Measurements from ENCODE around the gene GRK2.

The GRK2 gene

DNA sequence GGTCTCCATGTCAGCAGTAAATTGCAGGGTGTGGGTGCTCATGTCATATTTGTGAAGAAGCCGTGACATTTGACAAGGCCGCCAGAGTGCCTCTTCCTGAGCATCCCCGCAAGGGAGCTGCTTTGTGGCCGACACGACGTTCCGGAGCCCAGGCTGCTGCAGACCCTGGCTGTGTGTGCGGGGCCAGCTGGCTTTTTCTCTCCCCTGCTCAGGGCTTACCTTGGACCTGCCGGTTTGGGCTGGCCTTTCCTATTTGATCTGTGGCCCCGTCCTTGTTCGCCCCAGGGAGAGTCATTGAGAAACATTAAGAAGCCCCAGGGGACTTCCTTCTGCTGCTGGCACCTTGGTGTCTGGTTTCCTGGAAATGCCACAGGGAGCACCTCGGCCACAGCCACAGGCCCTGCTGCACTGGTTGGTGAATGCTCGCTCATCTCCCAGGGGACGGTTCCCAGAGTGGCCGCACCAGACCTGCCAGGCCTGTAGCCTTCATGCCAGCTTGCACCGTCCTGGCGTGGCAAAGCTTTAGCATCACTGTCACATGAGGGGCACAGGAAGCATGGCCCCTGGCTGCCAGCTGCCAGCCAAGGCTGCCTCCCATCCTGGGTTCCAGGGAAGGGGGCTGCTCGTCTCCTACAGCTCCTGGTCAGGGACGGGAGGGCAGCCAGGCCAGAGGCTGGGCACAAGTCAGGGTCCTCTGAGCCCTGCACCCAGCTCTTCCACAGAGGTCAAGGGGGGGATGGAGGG, 5.4 kb downstream of the GRK2 start:
- DNase-seq: peak; percentile 84

DNA sequence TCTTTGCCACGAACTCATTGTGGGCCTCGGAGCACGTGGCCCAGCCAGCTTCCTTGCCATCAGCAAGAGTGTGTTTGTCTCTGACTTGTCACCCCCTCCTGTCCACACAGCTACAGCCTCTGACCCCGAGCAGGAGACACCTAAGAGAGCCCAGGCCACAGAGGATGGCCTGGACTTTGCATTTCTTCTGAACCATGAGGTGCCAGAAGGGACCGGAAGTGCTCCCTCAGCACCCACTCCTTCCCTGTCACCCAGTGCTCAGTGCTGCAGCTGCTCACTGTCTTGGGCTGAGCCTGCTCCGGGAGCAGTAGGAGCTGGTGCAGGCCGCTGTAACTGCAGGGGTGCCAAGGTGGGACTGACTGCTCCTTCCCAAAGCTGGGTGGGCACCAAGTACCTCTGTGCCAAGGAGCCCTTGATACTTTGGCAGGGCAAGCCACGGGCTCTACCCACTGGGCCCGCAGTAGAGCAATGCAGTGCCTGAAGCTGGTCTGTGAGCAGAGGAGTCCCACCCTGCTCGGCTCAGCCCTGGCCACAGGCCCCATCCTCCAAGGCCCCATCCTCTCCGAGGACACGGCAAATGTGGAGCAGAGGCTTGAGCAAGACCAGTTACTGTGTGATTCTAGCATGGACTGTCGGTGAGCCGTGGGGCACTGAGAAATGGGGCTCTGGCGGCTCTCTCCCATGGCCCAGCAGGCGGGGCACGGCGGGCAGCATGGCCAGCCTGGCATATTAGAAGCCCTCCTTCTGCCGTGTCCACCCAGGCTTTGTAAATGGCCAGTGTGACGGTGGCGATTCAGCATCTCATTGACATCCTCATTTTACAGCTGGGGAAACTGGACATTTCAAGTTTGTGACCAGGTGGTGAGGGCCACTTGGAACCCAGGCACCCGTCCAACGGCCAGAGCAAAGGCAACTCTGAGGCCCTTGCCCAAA, 6.3 kb downstream of the GRK2 start:
- no peak for DNase-seq

DNA sequence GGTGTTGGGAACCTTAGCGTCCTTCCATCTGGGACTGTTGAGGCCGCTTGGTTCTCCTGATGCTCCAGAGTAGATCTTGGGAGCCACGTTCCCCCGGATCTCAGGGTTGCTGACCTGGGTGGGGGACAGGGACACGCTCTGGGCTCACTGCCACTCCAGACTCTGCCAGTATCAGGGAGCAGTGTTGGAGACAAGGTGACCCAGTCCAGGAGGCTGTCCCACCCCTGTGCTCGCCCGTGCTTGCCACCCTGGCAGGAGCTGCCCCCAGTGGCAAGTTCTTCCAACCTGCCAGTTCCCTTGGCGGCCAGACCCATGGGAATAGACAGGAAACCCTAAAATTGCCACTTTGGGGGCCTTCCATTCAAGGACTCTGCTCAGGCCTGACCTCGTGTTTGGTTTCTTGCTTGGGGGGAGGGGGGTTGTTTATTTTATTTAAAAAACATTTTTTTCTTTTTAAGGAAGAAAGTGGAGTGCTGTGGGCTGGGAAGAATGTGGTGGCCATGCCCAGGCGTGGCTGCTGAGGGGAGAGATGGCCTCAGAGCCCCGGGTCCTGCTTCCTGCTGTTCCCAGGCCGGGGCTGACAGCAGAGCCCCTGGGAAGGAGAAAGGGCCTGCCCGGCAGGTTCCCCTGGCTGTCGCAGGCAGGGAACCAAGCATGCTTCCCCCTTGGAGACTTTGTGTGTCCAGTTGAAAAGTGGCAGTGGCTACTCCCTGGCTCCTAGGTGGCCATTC, 7.2 kb downstream of the GRK2 start:
- no peak for DNase-seq

DNA sequence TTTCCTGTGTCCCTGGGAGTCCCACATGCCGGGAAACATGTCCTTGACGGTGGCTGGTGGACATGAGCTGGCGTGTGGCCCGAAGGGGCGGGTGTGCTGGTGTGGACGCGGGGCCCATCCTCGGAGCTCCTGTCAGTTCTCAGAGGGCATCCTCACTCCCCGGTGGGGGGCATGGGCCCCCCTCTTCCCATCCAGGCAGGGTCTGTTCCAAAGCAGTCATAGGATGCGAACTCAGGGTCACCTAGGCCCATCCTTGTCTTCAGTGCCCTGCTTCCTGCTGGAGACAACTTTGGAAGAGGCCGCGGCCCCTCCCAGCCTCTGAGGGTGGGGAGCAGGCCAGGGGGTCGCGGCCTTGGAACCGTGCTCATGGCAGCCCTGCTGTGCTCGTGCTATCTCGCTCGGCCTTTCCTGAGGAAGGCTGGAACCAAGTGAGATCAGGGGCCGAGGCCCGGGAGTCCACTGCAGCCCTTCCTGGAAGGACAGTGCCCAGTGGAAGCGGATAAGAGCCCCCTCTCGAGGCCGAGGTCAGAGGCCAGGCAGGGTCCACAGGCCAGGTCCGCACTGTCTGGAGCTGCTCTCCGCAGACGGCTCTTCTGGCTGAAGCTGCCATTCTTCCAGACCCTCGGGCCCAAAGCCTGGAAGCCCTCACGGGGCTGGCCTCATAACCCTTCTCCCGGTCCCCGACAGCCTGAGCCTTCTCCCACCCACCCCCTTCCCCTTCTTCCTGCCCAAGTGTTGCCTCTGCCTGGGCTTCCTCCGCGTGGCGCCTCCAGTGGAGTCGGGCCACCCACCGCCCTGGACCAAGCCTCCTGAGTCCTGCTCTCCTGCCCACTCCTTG, 8.7 kb downstream of the GRK2 start:
- DNase-seq: no peak

DNA sequence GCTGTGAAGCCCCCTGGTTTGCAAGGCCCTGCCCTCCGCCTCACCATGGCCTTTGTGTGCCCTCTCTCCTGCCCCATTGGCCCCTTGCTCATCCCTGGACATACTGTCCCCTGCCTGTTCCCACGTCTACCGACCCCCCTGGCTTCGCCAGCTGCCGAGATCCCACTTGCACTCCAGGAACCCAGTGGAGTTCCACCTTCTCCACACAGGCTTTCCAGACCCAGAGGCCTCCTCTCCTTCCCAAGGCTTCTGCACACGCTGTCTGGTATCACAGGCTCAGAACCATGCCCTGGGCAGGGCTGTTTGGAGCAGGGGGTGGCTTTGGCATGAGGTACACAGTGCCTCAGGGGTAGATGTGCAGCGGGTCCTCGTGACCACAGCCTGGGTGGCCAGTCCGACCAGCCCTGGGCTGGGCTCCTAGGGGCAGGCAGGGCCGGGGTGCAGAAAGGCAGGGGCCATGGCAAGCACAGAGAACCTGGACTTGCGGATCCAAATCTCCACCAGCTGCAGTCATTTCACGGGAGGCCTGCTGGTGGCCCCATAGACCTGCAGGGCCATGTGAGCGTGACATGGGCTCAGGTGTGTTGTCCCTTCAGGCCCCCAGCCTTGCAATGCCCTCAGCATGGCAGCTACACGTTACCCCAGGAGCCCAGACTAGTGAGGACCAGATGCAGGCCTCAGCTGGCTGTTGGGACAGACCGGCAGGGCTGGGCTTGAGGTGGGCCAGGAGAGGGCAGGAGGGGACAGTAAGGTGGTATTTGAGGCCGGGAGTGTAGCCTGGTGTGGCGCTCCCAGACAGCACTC, 9.5 kb downstream of the GRK2 start:
- no peak for DNase-seq

DNA sequence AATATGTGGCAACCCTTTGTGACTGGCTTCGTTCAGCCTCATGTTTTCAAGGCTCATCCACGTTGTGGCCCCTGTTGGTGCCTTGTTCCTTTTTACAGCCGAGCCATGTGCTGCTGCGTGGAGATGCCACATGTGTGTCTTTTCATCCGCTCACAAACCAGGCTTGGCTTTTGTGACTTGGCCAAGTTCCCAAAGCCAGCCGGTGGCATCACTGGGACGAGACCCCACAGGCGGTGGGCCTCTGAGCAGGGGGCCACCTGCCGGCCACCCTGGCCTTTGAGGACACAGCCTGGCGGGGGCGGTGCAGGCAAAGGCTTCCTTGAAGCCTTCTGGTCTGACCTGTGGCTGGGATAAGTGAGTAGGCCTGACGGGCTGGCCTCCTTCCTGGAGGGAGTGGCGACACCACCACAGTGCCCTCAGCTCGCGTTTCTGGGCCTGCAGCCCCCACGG, 10.5 kb downstream of the GRK2 start:
- DNase-seq: peak; percentile 85

DNA sequence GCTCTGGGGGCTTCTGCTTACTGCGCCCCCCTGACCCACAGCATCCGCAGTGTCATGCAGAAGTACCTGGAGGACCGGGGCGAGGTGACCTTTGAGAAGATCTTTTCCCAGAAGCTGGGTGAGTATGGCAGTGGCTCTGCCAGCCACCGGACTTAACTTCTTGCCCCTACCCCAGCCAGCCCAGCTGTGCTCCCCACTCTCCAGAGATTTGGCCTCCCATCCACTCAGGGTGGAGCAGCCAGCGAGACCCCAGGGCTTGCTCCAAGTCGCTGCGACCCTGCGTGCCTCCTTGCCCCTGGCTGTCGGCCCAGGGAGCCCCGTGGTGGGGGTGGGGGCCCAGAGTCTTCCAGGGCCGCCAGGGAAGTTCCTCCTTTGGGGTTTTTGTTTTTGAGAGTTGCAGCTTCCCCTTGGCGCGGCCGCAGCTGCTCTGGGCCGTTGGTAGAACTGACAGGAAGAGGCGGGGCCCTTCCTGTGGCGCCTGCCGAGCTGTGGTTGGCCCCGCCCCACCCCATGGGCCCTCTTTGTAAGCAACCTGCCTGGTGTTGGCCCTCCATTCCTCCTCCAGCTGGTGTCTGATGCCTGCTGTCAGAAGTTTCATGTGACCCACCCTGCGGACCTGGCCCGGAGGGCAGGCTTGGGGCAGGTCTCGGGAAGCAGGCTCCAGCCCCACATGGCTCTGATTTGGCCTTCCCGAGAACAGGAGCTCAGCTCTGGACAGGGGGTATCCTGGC, 11.1 kb downstream of the GRK2 start:
- DNase-seq: peak; percentile 91

DNA sequence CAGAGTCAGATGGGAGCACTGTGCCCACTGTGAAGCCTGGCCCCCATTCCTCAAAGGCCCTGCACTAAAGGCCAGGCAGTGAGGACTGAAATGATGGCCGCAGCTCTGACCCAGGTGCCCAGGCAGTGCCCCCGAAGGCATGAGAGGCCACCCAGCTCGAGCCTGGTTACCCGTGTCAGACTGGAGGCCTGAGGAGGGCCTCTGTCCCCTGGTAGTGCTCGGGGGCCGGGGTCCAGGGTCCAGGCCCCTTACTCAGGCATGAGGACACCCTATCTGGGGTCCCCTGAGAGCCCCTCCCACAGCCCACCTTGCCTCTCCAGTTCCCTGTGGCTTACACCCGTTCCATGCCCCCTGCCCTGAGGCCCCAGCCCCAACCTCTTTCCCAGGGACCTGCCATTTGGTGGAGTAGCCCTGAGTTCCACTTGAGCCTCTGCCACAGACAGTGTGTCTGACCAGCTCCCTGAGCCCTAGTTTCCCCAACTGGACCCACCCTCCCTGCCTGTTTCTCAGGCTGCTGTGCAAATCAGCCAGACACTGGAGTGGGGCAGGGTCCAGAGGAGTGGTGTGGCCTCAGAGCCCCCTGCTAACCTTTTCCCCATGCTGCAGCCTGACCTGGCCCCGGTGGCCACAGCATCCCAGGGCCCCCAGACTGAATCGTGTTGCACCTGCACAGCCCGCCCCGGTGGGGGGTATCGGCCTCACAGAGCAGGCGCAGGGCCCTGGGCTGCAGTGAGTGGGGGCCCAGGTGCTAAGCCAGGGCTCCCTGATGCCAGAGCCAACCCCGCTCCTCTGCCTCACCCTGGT, 12.1 kb downstream of the GRK2 start:
- no peak for DNase-seq

DNA sequence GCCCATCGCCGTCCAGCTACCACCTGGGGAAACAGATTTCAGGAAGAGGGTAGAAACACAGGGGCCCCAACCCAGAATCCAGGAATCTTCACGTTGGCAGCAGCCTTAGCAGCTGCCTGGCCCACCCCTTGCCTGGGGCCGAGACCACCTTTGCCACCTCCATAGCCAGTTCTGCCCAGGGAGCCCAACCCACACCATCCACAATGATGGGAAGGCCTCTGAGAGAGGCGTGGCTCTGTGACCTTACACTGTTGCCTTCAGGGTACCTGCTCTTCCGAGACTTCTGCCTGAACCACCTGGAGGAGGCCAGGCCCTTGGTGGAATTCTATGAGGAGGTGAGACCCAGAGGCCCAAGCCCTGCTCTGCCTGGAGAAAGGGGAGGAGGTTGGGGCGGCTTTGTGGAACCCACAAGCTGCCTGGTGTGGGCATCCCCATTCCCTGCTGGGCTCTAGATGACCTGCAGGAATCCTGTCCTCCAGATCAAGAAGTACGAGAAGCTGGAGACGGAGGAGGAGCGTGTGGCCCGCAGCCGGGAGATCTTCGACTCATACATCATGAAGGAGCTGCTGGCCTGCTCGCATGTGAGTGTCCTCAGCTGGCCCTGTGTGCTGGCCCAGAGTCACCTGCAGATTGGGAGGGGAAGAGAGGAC, 12.8 kb downstream of the GRK2 start:
- no peak for DNase-seq

DNA sequence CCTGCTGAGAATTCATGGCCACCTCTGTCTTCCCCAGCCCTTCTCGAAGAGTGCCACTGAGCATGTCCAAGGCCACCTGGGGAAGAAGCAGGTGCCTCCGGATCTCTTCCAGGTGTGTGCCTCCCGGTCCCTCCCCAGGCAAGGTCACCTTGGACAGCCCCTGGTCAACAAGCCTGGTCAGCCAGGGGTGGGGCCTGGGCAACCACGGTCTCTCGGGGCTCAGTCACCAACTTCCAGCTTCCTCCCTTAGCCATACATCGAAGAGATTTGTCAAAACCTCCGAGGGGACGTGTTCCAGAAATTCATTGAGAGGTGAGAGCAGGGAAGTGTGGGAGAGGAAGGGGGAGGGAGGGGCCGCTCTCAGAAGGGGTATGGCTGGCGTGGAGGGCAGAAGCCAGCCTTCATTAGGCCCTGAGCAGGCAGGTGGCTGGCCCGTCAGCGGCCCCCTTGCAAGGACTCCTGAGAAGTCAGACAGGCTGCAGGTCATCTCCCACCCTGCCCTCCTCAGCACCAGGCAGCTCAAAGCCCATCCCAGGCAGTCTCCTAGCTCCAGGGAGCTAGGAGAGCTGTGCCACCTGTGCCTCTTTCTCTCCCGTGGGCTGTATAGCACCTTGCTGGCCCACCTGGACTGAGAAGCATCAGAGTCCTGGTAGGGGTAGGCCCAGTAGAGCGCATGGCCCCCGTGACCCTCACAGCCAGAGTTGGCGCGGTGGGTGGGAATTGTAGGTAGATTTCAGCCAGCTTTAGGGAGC, 13.5 kb downstream of the GRK2 start:
- no peak for DNase-seq

DNA sequence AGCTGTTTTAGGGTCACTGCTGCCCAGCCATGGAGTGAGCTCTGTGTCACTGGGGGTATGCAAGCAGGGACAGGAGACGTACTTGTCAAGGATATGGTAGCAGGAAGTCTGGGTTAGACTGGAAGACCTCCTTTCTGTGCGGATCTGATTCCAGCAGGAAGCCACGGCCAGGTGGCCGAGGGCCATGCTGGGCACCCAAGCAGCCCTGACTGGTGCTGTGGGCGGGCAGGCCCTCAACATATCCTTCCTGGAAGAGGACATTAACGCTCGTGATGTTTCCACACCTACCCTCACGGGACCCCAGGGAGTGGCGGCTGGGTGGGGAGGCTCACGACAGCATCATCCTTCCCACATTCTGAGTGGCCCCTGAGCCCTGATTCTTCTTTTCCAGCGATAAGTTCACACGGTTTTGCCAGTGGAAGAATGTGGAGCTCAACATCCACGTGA, 14.1 kb downstream of the GRK2 start:
- no peak for DNase-seq

DNA sequence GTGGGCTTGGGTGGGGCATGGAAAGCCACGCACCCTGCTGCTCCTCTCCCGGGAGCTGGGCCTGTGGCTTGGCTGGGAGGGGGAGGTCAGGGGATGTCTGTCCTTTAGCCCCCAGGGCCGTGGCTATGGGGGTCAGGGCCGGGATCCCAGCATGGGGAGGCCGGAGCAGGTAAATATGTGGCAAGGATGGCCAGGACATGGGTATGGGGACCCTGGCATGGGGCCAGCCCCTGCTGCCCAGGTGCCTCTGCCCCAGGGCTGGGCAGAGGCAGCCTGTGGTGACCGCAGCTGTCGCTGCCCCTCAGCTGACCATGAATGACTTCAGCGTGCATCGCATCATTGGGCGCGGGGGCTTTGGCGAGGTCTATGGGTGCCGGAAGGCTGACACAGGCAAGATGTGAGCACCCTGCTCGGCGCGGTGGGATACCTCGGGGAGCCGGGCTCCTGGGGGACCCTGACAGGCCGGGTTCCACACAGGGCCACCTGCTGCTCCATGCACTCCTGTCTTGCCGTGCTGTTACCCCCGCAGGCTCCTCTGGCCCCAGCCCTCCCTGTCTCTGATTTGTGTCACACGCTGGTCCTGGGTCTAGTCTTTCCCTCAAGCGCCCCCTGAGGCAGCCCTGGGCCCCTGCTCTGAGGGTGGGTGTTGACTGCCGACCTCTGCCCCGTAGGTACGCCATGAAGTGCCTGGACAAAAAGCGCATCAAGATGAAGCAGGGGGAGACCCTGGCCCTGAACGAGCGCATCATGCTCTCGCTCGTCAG, 14.7 kb downstream of the GRK2 start:
- no peak for DNase-seq

DNA sequence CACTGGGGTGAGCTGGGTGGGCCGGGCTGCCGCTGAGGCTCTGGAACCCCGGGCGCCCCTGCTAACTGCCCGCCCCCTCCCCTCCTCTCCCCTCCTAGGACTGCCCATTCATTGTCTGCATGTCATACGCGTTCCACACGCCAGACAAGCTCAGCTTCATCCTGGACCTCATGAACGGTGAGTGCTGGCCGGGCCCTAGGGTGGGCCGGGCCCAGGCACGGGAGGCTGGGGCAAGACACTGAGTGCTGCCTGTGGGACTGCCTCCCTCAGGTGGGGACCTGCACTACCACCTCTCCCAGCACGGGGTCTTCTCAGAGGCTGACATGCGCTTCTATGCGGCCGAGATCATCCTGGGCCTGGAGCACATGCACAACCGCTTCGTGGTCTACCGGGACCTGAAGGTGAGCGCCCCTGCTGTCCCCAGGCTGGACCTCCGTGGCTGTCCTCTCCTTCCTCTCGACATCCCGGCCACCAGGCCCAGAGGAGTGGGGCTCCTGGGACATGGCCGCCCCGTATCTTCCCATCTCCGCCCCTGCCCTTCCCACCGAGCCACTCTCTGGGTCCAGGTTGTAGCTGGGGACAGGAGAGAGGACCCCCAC, 15.4 kb downstream of the GRK2 start:
- no peak for DNase-seq

DNA sequence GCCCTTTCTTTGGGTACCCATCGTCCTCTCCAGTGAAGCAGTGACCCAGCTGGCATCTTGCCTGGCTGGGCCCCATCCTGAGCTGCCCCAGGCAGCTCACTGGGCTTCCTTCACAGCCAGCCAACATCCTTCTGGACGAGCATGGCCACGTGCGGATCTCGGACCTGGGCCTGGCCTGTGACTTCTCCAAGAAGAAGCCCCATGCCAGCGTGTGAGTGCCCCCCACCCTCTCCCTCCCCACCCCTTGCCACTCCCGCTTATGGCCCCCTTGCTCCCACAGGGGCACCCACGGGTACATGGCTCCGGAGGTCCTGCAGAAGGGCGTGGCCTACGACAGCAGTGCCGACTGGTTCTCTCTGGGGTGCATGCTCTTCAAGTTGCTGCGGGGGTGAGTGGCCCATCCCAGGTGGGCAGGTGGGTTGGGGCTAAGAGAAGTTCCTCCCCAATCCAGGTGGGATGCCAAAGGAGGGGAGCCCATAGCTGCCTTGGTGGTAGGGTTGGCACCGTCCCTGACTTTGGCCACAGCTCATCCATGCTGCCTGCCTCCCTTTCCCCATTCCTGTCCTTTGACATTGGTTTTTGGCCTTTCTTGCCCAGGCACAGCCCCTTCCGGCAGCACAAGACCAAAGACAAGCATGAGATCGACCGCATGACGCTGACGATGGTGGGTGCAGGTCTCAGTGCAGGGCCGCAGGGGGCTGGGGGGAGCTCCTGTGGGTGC, 16.0 kb downstream of the GRK2 start:
- DNase-seq: no peak

DNA sequence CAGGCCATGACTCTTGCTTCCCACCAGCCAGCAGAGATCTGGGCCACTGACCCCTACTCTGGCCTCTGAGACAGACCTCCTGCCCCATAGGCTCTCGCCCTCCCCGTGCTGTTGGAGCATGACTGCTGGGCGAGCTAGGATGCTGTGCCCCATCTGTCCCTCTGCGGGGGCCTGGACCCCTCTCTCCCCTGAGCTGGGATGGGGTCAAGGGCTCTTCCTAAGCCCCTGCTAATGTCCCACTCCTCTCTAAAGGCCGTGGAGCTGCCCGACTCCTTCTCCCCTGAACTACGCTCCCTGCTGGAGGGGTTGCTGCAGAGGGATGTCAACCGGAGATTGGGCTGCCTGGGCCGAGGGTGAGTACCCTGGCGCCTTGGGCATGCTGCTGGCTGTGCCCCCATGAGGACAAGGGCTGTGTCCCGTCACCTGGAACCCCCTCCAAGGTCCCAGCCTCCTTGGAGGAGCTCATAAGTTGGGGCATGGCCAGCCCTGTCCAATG, 16.7 kb downstream of the GRK2 start:
- DNase-seq: no peak

DNA sequence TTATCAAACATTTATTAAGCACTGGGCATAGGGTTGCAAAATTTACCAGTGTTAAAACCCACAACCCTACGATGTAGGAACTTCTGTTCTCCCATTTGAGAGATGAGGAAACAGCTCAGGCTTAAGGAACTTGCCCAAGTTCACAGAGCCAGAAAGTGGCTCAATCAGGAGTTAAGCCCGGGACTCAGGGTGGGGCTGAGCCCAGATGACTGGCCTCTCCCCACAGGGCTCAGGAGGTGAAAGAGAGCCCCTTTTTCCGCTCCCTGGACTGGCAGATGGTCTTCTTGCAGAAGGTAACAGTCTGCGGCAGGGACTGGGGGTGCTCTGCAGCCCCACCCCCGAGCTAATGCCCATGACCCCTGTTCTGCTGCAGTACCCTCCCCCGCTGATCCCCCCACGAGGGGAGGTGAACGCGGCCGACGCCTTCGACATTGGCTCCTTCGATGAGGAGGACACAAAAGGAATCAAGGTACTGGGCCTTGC, 17.2 kb downstream of the GRK2 start:
- DNase-seq: no peak
